HG03108 (cell line): ENCODE measurements around the gene PHTF1.
"Not testable (repeated sequence)": the region's sequence is repeated elsewhere in the genome, so short reads cannot be mapped to it uniquely, and the experiment has no call there.

Source experiments
- ATAC-seq: cut with Tn5 transposase; IDR thresholded peaks from one replicate; pipeline ENCODE4 v1.9.1; 2021; ENCODE audit warnings: moderate library complexity; ENCODE audit not compliant: unreplicated experiment

PHTF1 gene

GRCh38 chr1:113779542-113779941 lies 20.3 kb upstream of the PHTF1 start:
- ATAC-seq = no peak

GRCh38 chr1:113777561-113777960 lies 18.3 kb upstream of the PHTF1 start:
- no peak for ATAC-seq

GRCh38 chr1:113770031-113770430 lies 10.7 kb upstream of the PHTF1 start:
- no peak for ATAC-seq

- ATAC-seq = no peak
Measured at GRCh38 chr1:113769601-113769970, 10.3 kb upstream of the PHTF1 start.

- ATAC-seq = no peak
Measured at GRCh38 chr1:113768916-113769600, 9.8 kb upstream of the PHTF1 start.

- ATAC-seq = no peak
Measured at GRCh38 chr1:113765306-113766230, 6.3 kb upstream of the PHTF1 start.

- ATAC-seq = no peak
Measured at GRCh38 chr1:113763661-113764060, 4.4 kb upstream of the PHTF1 start.

GRCh38 chr1:113761937-113762336 lies 2.7 kb upstream of the PHTF1 start:
- ATAC-seq = no peak

- ATAC-seq = no peak
Measured at GRCh38 chr1:113760102-113761080, 1.1 kb upstream of the PHTF1 start.

- peak; percentile 43 for ATAC-seq
Measured at GRCh38 chr1:113758631-113759332, 504 bp downstream of the PHTF1 start.

- ATAC-seq = no peak
Measured at GRCh38 chr1:113756461-113756860, 2.8 kb downstream of the PHTF1 start.

GRCh38 chr1:113753333-113753732 lies 6.0 kb downstream of the PHTF1 start:
- ATAC-seq = not testable (repeated sequence)

- ATAC-seq = no peak
Measured at GRCh38 chr1:113751516-113751915, 7.8 kb downstream of the PHTF1 start.

GRCh38 chr1:113751114-113751513 lies 8.2 kb downstream of the PHTF1 start:
- ATAC-seq = no peak

- no peak for ATAC-seq
Measured at GRCh38 chr1:113749402-113749801, 9.9 kb downstream of the PHTF1 start.

- ATAC-seq = no peak
Measured at GRCh38 chr1:113747376-113747775, 11.9 kb downstream of the PHTF1 start.

GRCh38 chr1:113745425-113745824 lies 13.9 kb downstream of the PHTF1 start:
- no peak for ATAC-seq

GRCh38 chr1:113744114-113744513 lies 15.2 kb downstream of the PHTF1 start:
- no peak for ATAC-seq

- ATAC-seq = peak; percentile 66
Measured at GRCh38 chr1:113742515-113742914, 16.8 kb downstream of the PHTF1 start.

GRCh38 chr1:113734357-113735055 lies 24.8 kb downstream of the PHTF1 start:
- ATAC-seq = no peak
